Lower lobe of right lung (tissue), 2 donors: Measurements from ENCODE around the gene EGFLAM. TPM values are rescaled to one million over a fixed set of nuclear protein-coding genes. Genes with fewer than 3 reads are reported as not detected.

Experiments used
- ATAC-seq, 2 donors: fragments of 200-7000 bp; cut with Tn5 transposase; one replicate each; pipeline ENCODE4 v1.9.1; 2020 to 2022; ENCODE audit warnings: mild to moderate bottlenecking in 2 of 2, moderate library complexity in 2 of 2
- DNase-seq: peaks from one replicate; pipeline ENCODE4 v3.0.0-alpha.2; 2020
- H3K27ac ChIP-seq: fragments of 200-600 bp; one replicate; pipeline ENCODE4 v1.8.0; 2022
- H3K27me3 ChIP-seq: fragments of 200-600 bp; one replicate; pipeline ENCODE4 v1.8.0; 2022; ENCODE audit warnings: low read depth
- H3K36me3 ChIP-seq: fragments of 200-600 bp; one replicate; pipeline ENCODE4 v1.8.0; 2022; ENCODE audit warnings: mild to moderate bottlenecking
- H3K4me1 ChIP-seq: fragments of 200-600 bp; one replicate; pipeline ENCODE4 v1.8.0; 2022
- H3K4me3 ChIP-seq: fragments of 200-600 bp; one replicate; pipeline ENCODE4 v1.8.0; 2022; ENCODE audit warnings: mild to moderate bottlenecking
- H3K9me3 ChIP-seq: fragments of 200-600 bp; one replicate; pipeline ENCODE4 v1.8.0; 2022
- CTCF ChIP-seq: fragments of 200-600 bp; IDR thresholded peaks from one replicate; pipeline ENCODE4 v1.8.0; 2022; ENCODE audit warnings: antibody characterized with exemption, mild to moderate bottlenecking
- intact Hi-C: fragments of 100-400 bp; cut with DNase I; formaldehyde crosslinking; loops from one replicate; pipeline ENCODE4 v1.11.0; 2022
- total RNA-seq: library from RNA; stranded (reverse); fragmentation: NEBNext Ultra II Directional; extraction: Animal tissue kit (Norgen Biotek cat#: 25700); gene quantifications from one replicate; pipeline ENCODE4 v1.2.1, GENCODE V29; 2021
- donor health status: DM: no; HTN: yes; CAD: no; lungs with severe emphysema.

Gene EGFLAM
- total RNA-seq, 1 donor from 2014 or later: 2.4 TPM

- Histone ChIP-seq H3K4me1 (no peaks in the 10 kb centered on the region), H3K9me3 (no peaks in the 10 kb centered on the region), H3K27ac (no peak overlapping the region), H3K36me3 (no peaks in the 10 kb centered on the region), H3K27me3 (peaks cover 42% of the 10 kb centered on the region), H3K4me3 (no peak overlapping the region)
- peak; percentile 72 for TF ChIP-seq CTCF
- peak; percentile 82 to 85 for ATAC-seq
- intact Hi-C loops: no loop called here
- no peak for DNase-seq
Measured at GRCh38 chr5:38265546-38266179, 7.3 kb downstream of the EGFLAM start.

- ATAC-seq (no peak), DNase-seq (no peak)
Measured at GRCh38 chr5:38267372-38267771, 9.0 kb downstream of the EGFLAM start.

GRCh38 chr5:38273626-38274025, 15.3 kb downstream of the EGFLAM start:
- TF ChIP-seq CTCF: no peak
- no peaks in the 10 kb centered on the region for H3K36me3 ChIP-seq
- intact Hi-C loops: no loop called here
- peaks cover 8% of the 10 kb centered on the region for H3K27me3 ChIP-seq
- H3K9me3 ChIP-seq: peaks cover 11% of the 10 kb centered on the region
- DNase-seq (no peak), ATAC-seq (no peak)
- no peak overlapping the region for H3K4me3 ChIP-seq
- no peaks in the 10 kb centered on the region for H3K4me1 ChIP-seq
- no peak overlapping the region for H3K27ac ChIP-seq

More at GRCh38 chr5:38267372-38267771, 9.0 kb downstream of the EGFLAM start:
- Histone ChIP-seq H3K9me3 (no peaks in the 10 kb centered on the region), H3K27me3 (peaks cover 29% of the 10 kb centered on the region), H3K27ac (no peak overlapping the region), H3K36me3 (no peaks in the 10 kb centered on the region), H3K4me3 (no peak overlapping the region), H3K4me1 (no peaks in the 10 kb centered on the region)
- intact Hi-C loops: no loop called here
- TF ChIP-seq CTCF: no peak

- ATAC-seq: no peak
- no peak for TF ChIP-seq CTCF
- Histone ChIP-seq H3K9me3 (peaks cover 11% of the 10 kb centered on the region), H3K27me3 (peaks cover under 1% of the 10 kb centered on the region), H3K27ac (no peak overlapping the region), H3K4me1 (no peaks in the 10 kb centered on the region), H3K36me3 (no peaks in the 10 kb centered on the region), H3K4me3 (no peak overlapping the region)
- intact Hi-C loops: no loop called here
- no peak for DNase-seq
Measured at GRCh38 chr5:38274370-38274769, 16.0 kb downstream of the EGFLAM start.

- intact Hi-C loops: no loop called here
- Histone ChIP-seq H3K27ac (no peak overlapping the region), H3K27me3 (peaks cover 25% of the 10 kb centered on the region), H3K4me1 (no peaks in the 10 kb centered on the region), H3K36me3 (no peaks in the 10 kb centered on the region), H3K4me3 (no peak overlapping the region), H3K9me3 (no peaks in the 10 kb centered on the region)
- DNase-seq (no peak), ATAC-seq (no peak)
- TF ChIP-seq CTCF: no peak
Measured at GRCh38 chr5:38284384-38284783, 26.0 kb downstream of the EGFLAM start.
